Measurements from ENCODE around the gene SLC5A10. TPM values are rescaled to one million over a fixed set of nuclear protein-coding genes. Genes with fewer than 3 reads are reported as not detected.
"Not testable (repeated sequence)": the region's sequence is repeated elsewhere in the genome, so short reads cannot be mapped to it uniquely, and the experiment has no call there.

The SLC5A10 gene
- total RNA-seq, 1 donor from 2014 or later = not detected

DNA sequence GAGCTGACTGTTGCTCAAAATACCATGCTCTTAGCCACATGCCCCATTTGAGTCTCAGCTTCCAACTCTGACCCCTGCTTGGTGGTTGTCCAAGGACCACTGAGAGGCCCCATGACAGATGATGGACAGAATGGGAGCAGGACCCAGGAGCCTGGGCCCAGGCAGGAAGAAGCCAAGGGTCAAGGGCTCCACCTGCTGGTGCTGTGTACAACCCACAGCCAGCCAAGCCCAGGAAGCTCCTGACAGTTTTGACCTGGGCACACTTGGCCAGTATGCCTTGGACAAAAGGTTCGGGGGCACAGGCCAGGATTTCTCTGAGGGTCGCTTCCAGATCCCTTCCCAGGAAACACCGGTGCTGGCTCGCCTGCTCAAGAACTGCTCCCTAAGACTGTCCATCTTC lies 79.8 kb downstream of the SLC5A10 start:
- H3K4me3 ChIP-seq (ENCODE audit: low read depth, low read length); H3K36me3 ChIP-seq (ENCODE audit: control insufficient read depth, insufficient read depth, low read length); H3K27me3 ChIP-seq (ENCODE audit: control insufficient read depth, insufficient read depth, low read length); DNase-seq (ENCODE audit: low read depth); FAIRE-seq: not testable (repeated sequence)
- TF ChIP-seq, protein P1, sequence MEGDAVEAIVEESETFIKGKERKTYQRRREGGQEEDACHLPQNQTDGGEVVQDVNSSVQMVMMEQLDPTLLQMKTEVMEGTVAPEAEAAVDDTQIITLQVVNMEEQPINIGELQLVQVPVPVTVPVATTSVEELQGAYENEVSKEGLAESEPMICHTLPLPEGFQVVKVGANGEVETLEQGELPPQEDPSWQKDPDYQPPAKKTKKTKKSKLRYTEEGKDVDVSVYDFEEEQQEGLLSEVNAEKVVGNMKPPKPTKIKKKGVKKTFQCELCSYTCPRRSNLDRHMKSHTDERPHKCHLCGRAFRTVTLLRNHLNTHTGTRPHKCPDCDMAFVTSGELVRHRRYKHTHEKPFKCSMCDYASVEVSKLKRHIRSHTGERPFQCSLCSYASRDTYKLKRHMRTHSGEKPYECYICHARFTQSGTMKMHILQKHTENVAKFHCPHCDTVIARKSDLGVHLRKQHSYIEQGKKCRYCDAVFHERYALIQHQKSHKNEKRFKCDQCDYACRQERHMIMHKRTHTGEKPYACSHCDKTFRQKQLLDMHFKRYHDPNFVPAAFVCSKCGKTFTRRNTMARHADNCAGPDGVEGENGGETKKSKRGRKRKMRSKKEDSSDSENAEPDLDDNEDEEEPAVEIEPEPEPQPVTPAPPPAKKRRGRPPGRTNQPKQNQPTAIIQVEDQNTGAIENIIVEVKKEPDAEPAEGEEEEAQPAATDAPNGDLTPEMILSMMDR (IDR thresholded peaks at IDR 0.05; ENCODE audit: insufficient read depth, low read length, severe bottlenecking) = peak; percentile 40

DNA sequence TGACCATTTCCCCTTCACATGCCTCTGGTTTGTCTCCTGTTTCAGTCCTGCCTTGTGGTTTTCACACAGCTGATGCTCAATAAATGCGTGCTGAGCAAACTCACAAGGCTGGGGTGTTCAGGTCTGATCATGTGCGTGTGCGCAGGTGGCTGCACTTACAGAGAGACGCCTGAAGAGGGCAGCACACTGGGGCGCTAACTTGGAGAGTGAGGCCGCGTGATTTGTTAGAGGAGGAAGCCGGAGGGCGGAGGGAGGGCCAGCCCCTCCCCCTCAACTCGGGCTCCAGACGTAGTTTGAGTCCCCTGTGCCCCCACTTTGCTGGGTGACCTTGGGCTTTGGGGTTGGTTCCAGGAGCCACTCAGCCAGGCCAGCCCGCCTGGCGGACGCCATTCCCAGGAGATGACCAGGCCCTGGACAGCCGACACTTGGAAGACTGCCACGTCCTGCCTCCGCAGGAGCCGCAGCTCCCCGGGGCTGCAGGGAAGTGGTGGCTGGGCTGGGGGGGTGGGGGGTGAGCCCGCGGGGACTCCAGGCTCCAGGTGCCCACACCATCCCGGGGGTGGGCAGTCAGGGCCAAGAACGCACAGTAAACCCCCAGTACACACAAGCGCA lies 80.5 kb downstream of the SLC5A10 start:
- not testable (repeated sequence) for DNase-seq (ENCODE audit: low read depth); FAIRE-seq; H3K4me3 ChIP-seq (ENCODE audit: low read depth, low read length); H3K27me3 ChIP-seq (ENCODE audit: control insufficient read depth, insufficient read depth, low read length); H3K36me3 ChIP-seq (ENCODE audit: control insufficient read depth, insufficient read depth, low read length)

DNA sequence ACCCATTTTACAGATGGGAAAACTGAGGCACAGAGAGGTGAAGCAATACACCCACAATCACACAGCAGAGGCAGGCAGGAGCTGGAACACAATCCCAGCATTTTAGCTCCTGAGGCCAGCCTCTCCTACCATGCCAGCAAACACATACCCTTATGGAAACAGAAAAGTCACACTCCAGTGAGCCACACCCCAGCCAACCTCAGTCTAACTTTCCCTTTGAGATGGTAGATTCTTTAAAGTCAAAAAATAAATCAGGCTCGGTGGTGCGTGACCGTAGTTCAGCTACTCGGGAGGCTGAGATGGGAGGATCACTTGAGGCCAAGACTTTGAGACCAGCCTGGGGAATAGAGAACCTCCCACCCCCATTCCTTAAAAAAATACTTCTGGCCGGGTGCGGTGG lies 84.2 kb downstream of the SLC5A10 start:
- not testable (repeated sequence) for H3K27me3 ChIP-seq (ENCODE audit: control insufficient read depth, insufficient read depth, low read length); H3K4me3 ChIP-seq (ENCODE audit: low read depth, low read length); DNase-seq (ENCODE audit: low read depth); H3K36me3 ChIP-seq (ENCODE audit: control insufficient read depth, insufficient read depth, low read length); FAIRE-seq

DNA sequence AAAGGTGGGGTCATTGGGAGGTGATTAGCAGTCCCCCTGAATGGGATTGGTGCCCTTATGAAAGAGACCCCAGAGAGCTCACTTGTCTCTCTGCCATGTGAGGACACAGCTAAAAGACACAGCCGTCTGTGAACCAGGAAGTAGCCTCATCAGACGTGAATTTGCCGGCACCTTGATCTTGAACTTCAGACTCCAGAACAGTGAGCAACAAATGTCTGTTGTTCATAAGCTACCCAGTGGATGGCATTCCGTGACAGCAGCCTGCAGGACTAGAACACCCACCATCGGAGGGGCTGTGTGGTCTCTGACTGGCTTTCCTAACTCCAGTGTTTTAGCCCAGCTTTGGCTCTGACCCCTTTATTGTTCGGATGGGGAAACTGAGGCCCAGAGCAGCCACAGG lies 85.6 kb downstream of the SLC5A10 start:
- H3K27me3 ChIP-seq (ENCODE audit: control insufficient read depth, insufficient read depth, low read length); DNase-seq (ENCODE audit: low read depth); H3K36me3 ChIP-seq (ENCODE audit: control insufficient read depth, insufficient read depth, low read length); H3K4me3 ChIP-seq (ENCODE audit: low read depth, low read length): not testable (repeated sequence)
- FAIRE-seq = peak; percentile 77

DNA sequence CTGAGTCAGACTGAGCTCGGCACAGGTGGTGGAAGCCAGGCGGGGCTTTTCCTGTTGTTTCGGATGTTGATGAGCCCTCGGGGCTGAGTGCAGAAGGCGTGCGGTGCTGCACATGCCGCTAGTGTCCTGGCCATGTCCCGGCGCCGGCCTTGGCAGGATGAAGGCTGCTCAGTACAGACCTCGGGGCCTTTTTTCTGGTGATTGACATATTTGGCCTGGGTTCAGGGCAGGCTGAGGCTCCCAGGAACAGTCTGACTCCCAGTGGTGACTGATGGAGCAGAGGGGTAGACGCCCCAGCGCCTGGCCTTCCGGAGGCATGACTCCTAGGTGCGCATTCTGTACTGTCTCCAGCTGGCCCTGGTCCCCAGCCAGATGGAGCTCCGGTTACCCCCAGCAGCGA lies 86.0 kb downstream of the SLC5A10 start:
- not testable (repeated sequence) for H3K4me3 ChIP-seq (ENCODE audit: low read depth, low read length); DNase-seq (ENCODE audit: low read depth); H3K27me3 ChIP-seq (ENCODE audit: control insufficient read depth, insufficient read depth, low read length); H3K36me3 ChIP-seq (ENCODE audit: control insufficient read depth, insufficient read depth, low read length)
- peak; percentile 84 for FAIRE-seq

DNA sequence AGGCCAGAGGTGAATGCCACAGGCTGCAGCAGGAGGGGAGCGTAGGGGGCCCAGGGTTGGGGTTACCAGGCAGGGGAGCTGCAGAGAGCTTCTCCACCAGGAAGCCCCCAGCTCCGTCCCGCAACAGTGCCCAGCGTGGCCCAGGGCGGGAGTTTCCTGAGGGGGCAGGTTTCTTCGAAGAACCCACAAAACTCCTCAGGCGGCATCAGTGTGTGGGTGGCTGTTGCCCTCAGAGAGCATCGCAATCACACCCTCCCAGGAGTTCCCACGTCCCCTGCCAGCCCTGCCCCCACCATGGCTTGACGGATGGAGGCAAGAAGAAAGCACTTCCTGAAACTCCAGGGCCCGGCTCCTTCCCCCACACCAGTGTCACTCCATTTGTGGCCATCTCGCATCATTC lies 86.8 kb downstream of the SLC5A10 start:
- not testable (repeated sequence) for FAIRE-seq; H3K36me3 ChIP-seq (ENCODE audit: control insufficient read depth, insufficient read depth, low read length); H3K4me3 ChIP-seq (ENCODE audit: low read depth, low read length); H3K27me3 ChIP-seq (ENCODE audit: control insufficient read depth, insufficient read depth, low read length); DNase-seq (ENCODE audit: low read depth)

DNA sequence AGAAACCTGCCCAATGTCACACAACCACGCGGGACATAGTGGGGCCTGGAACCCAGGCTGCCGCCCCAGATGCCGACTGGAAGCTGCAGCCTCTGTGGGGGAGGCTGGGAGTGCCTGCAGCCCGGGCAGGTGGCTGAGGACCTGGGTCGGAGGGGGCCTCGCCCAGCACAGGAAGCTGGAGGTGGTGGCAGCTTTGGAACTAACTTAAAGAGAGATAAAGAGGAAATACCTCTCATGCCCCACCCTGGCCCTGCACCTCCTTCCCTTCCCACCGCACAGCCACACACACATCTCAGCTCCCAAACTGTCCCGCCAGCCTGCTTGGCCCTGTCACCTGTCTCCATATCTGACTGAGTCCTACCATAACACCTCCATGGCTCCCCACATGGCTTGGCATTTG lies 88.4 kb downstream of the SLC5A10 start:
- FAIRE-seq; DNase-seq (ENCODE audit: low read depth); H3K4me3 ChIP-seq (ENCODE audit: low read depth, low read length); H3K27me3 ChIP-seq (ENCODE audit: control insufficient read depth, insufficient read depth, low read length); H3K36me3 ChIP-seq (ENCODE audit: control insufficient read depth, insufficient read depth, low read length): not testable (repeated sequence)

DNA sequence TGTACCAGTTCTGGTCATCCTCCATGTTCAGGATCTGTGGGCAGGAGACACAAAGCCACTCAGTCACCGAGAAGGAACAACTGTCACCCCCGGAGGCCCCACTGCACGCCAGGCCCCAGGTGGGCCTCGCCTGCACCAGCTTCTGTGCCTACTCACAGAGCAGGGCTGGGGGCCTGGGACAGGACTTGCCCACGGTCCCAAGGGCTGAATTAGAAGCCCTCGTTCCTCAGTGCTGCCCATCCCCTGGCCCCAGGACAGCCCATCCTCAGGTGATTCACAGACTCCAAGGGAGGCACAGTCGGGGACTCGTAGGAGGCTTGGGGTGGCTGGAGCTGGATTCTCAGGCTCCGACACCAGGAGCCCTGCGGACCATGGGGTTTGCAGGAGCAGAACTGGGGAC lies 89.9 kb downstream of the SLC5A10 start:
- FAIRE-seq = not testable (repeated sequence)

DNA sequence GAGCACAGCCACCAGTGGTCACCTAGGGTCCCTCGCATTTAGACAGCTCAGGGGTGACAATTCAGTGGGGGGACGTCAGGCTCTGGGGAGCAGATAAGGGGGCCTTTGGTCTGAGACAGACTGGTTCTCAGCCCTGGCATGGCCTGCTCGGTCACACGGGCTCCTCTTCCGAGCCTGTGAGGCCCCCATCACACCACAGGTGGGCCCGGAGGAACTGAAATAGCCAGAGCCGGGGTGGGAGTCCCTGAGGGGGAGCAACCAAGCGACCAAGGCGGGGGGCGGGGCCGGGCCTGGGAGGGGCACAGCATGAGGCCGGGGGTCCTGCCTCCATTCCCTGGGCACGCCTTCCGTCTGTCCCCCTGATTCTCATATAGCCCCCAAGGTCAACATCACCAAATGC lies 90.4 kb downstream of the SLC5A10 start:
- not testable (repeated sequence) for FAIRE-seq; H3K27me3 ChIP-seq (ENCODE audit: control insufficient read depth, insufficient read depth, low read length); H3K36me3 ChIP-seq (ENCODE audit: control insufficient read depth, insufficient read depth, low read length); H3K4me3 ChIP-seq (ENCODE audit: low read depth, low read length); DNase-seq (ENCODE audit: low read depth)

More for the DNA sequence above, 89.9 kb downstream of the SLC5A10 start:
- H3K27me3 ChIP-seq (ENCODE audit: control insufficient read depth, insufficient read depth, low read length); H3K36me3 ChIP-seq (ENCODE audit: control insufficient read depth, insufficient read depth, low read length); H3K4me3 ChIP-seq (ENCODE audit: low read depth, low read length); DNase-seq (ENCODE audit: low read depth): not testable (repeated sequence)

DNA sequence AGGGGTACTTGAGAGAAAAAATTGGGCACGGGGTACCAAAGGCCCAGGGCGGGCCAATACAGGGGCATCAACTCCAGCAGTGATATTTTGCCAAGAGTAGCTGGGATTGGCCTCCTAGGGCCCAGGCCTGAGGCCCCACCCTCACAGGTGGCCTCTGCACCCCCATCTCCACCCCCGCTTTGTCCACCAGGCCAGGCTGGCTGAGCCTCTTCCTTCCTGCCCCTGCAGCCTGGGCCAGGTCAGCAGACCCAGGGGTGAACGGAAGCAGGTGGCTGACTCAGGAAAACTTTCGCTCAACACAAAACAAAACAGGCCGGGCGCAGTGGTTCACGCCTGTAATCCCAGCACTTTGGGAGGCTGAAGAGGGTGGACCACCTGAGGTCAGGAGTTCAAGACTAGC lies 91.1 kb downstream of the SLC5A10 start:
- H3K36me3 ChIP-seq (ENCODE audit: control insufficient read depth, insufficient read depth, low read length); FAIRE-seq; H3K27me3 ChIP-seq (ENCODE audit: control insufficient read depth, insufficient read depth, low read length); DNase-seq (ENCODE audit: low read depth); H3K4me3 ChIP-seq (ENCODE audit: low read depth, low read length): not testable (repeated sequence)

DNA sequence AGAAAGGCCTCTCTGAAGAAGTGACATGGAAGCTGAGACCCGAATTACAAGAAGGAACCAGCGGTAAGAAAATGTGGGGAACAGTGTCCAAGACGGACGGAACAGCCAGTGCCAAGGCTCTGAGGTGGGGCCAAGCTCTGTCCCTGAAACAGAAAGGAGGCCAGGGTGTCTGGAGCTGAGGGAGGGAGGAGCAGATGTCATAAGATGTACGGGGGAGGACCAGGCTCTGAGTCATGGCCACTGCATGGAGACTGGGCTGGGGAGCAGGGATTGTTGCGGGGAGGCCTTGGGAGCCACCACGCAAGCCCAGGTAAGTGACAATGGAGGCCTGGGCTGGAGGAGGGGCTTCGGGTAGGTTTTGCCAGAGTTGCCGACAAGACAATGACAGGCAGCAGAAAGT lies 92.7 kb downstream of the SLC5A10 start:
- not testable (repeated sequence) for DNase-seq (ENCODE audit: low read depth); H3K27me3 ChIP-seq (ENCODE audit: control insufficient read depth, insufficient read depth, low read length); H3K36me3 ChIP-seq (ENCODE audit: control insufficient read depth, insufficient read depth, low read length); H3K4me3 ChIP-seq (ENCODE audit: low read depth, low read length)
- peak; percentile 64 for FAIRE-seq

DNA sequence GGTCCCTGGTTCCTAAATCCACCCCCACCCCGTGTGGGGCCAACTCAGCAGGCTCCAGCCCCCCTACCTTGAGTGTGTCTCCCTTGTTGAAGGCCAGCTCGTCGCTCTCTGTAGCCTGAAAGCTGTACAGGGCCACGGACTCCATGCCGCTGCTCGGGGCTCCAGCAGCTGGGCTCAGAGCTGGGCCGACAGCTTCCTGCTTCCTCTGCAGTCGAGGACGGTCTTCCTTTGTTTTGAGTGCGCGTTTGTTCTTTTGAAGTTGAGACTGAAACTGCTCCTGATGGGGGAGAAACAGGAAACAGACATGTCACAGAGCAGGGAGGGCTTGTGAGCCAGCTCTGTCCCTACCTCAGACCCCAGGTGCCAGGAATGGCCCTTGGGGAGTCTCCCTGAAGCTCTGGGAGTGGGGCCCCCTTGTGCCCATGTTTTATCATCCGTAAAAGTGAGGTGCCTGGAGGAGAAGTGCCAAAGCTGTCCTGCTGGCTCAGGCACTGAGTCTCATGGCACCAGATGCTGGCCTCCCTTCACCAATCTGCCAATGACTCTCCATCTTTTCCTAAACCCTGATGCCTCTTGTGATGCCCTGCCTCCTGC lies 94.9 kb downstream of the SLC5A10 start, which contains the start of gene GRAP:
Gene GRAP (minus strand): TSS at position 176 of the 594 bp plus-strand sequence. CDS start 31 bp downstream, at position 145.
- not testable (repeated sequence) for H3K4me3 ChIP-seq (ENCODE audit: low read depth, low read length); H3K27me3 ChIP-seq (ENCODE audit: control insufficient read depth, insufficient read depth, low read length); H3K36me3 ChIP-seq (ENCODE audit: control insufficient read depth, insufficient read depth, low read length); DNase-seq (ENCODE audit: low read depth)
- FAIRE-seq = peak; percentile 28

DNA sequence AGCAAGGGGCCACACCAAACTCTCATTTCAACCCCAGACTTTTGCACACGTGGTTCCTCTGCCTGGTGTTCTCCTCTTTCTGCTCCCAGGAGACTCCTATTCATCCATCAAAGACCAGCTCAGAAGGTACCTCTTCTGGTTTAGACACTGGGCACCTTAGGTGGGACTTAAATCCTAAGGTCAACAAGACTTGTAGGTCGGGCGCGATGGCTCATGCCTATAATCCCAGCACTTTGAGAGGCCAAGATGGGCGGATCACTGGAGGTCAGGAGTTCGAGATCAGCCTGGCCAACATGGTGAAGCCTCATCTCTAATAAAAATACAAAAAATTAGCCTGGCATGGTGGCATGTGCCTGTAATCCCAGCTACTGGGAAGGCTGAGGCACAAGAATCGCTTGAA lies 95.5 kb downstream of the SLC5A10 start:
- not testable (repeated sequence) for FAIRE-seq; DNase-seq (ENCODE audit: low read depth); H3K4me3 ChIP-seq (ENCODE audit: low read depth, low read length); H3K36me3 ChIP-seq (ENCODE audit: control insufficient read depth, insufficient read depth, low read length); H3K27me3 ChIP-seq (ENCODE audit: control insufficient read depth, insufficient read depth, low read length)

DNA sequence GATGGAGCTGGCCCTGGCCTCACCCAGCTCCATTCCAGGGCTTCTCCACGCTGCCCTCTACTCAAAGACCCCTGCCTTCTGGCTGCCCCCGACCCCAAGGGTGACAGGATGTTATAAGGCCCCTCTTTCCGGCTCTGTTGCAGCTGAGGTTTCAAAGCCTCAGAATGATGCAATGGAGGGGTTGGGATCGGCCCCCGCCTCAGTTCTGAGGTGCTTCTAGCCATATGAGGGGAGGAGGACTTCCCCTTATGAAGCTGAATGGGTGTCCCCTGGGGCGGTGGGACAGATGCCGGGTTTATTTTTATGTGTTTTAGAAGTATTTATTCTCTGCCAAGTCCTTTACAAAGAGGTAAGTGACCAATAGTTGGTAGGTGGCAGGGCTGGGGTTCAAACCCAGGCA lies 96.9 kb downstream of the SLC5A10 start:
- H3K4me3 ChIP-seq (ENCODE audit: low read depth, low read length); FAIRE-seq; H3K36me3 ChIP-seq (ENCODE audit: control insufficient read depth, insufficient read depth, low read length); H3K27me3 ChIP-seq (ENCODE audit: control insufficient read depth, insufficient read depth, low read length); DNase-seq (ENCODE audit: low read depth): not testable (repeated sequence)
